ENCODE measurements around the gene ZNF487. TPM values are rescaled to one million over a fixed set of nuclear protein-coding genes. Genes with fewer than 3 reads are reported as not detected.
"Not testable (repeated sequence)": the region's sequence is repeated elsewhere in the genome, so short reads cannot be mapped to it uniquely, and the experiment has no call there.

The ZNF487 gene
- total RNA-seq, 1 experiment from 2014 or later = 6.7 TPM

DNA sequence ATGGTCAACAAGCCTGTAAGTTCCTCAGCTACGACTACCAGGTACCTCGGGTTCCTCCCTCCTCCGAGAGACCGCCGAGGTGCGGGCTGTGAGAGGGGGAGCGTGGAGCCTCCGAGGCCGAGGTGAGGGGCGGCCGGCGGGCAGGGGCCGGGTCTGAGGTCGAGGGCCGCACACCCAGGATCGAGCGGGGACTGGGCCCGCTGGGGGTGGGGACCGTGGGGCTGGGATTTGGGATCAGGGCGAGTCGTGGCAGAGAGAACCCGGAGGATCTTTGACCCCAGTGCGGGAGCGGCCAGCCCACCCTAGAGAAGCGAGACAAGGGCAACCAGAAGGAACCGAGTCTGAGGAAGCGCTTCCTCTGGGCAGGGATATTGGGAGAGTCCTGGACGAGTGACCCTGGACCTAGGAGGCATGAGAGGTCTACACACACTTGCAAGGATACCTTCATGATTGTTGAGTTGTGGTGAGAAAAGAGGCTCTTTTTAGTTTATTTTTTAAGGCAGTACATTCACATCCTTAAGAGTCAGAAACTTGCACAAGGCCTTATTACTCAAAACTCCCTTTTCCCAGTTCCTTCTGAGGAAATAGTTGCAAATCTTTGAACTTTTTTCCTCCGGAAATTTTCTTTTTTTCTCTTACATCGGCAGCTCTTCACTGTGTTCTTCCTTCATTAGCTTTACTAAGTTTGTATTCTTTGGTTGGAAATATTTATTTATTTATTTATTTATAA, 395 bp downstream of the ZNF487 start:
- DNase-seq (ENCODE audit: low read depth) = no peak

DNA sequence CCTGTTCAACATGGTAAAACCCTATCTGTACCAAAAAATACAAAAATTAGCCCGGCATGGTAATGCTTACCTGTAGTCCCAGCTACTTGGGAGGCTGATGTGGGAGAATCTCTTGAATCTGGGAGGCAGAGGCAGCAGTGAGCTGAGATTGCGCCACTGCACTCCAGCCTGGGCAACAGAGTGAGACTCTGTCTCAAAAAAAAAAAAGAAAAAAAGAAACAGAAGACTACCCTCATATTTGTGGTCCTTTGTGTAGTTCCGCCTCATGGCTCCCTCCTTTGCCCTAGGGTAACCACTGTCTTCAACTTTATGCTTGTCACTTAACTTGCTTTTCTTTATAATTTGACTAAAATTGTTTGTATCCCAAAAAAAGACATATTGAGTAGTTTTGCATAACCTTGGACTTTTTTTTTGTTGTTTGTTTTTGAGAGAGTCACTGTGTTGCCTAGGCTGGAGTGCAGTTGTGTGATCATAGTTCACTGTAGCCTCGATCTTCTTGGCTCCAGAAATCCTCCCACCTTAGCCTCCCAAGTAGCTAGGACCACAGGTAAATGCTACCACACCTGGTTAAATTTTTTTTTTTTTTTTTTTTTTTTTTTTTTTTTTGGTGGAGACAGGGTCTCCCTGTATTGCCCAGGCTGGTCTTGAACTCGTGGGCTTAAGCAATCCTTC, 3.7 kb downstream of the ZNF487 start:
- DNase-seq (ENCODE audit: low read depth) = no peak

DNA sequence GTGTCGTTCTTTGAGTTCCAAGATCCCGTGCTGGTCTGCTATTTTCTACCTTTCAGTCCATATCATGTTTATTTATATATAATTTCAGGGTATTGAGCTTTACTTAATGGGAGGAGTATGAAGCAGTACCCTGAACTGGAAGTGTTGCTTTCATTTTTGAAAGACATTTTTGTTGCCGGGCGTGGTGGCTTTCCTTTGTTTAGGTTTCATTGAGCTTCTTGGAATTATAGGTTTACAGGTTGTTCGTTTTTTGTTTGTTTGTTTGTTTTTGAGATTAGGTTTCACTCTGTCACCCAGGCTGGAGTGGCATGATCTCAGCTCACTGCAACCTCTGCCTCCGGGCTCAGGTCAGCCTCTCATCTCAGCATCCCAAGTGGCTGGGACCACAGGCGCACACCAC, 7.4 kb downstream of the ZNF487 start:
- DNase-seq (ENCODE audit: low read depth) = no peak

DNA sequence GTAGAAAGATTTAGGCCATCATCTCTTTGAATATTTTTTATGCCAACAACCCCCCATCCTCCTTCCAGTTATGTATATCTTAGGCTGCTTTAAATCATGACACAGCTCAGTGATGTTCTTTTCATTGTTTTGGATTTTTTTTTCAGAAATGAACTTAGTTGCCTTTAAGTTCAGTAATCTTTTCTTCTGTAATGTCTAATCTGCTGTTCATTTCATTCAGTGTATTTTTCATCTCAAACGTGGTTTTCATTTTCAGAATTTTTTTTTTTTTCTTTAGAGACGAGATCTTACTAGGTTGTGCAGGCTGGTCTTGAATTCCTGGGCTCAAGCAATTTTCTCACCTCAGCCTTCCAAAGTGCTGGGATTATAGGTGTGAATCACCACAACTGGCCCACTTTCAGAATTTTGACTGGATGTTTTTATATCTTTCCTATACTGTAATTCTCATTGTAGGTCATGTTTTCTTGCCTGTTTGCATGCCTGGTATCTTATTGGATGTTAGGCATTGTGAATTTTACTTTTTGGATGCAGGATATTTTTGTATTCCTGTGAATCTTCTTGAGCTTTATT, 8.1 kb downstream of the ZNF487 start:
- no peak for DNase-seq (ENCODE audit: low read depth)

DNA sequence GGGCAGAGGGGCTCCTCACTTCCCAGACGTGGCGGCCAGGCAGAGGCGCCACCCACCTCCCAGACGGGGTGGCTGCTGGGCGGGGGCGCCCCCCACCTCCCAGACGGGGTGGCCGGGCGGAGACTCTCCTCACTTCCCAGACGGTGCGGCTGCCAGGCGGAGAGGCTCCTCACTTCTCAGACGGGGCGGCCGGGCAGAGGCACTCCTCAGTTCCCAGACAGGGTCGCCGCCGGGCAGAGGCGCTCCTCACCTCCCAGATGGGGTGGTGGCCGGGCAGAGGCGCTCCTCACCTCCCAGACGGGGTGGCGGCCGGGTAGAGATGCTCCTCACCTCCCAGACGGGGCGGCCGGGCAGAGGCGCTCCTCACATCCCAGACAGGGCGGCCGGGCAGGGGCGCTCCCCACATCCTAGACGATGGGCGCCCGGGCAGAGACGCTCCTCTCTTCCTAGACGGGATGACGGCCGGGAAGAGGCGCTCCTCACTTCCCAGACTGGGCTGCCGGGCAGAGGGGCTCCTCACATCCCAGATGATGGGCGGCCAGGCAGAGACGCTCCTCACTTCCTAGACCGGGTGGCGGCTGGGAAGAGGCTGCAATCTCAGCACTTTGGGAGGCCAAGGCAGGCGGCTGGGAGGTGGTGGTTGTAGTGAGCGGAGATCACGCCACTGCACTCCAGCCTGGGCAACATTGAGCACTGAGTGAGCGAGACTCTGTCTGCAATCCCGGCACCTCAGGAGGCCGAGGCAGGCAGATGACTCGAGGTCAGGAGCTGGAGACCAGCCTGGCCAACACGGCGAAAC, 9.5 kb downstream of the ZNF487 start:
- DNase-seq (ENCODE audit: low read depth) = not testable (repeated sequence)

DNA sequence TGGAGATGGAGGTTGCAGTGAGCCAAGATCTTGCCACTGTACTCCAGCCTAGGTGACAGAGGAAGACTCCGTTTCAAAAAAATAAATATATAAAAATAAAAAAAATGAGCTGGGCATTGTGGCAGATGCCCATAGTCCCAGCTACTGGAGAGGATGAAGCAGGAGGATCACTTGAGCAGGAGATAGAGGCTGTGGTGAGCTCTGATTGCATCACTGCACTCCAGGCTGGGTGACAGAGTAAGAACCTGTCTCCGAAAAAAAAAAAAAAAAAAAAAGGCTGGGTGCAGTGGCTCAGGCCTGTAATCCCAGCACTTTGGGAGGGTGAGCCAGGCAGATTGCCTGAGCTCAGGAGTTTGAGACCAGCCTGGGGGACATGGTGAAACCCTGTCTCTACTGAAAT, 11.8 kb downstream of the ZNF487 start:
- DNase-seq (ENCODE audit: low read depth) = no peak

DNA sequence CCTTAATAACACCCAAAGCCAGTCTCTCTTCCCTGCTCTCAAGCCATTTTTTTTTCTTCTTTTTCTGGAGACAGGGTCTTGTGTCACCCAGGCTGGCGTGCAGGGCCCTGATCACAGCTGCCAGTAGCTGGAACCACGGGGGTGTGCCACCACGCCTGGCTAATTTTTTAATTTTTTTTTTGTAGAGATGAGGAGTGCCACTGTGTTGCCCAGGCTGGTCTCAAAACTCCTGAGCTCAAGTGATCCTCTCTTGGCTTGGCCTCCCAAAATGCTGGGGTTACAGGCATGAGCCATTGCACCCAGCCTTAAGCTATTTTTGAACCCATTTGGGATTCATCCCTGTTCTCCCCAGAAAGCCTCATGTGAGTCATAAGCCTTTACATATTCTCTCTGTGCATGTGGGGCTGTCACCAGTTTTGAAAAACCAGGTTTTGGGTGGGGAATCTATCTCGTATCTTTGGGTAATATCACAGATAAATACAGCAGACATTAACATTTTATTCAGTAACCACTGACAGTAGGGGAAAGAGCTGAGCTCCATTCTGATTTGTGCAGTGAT, 15.5 kb downstream of the ZNF487 start:
- peak; percentile 11 for DNase-seq (ENCODE audit: low read depth)

DNA sequence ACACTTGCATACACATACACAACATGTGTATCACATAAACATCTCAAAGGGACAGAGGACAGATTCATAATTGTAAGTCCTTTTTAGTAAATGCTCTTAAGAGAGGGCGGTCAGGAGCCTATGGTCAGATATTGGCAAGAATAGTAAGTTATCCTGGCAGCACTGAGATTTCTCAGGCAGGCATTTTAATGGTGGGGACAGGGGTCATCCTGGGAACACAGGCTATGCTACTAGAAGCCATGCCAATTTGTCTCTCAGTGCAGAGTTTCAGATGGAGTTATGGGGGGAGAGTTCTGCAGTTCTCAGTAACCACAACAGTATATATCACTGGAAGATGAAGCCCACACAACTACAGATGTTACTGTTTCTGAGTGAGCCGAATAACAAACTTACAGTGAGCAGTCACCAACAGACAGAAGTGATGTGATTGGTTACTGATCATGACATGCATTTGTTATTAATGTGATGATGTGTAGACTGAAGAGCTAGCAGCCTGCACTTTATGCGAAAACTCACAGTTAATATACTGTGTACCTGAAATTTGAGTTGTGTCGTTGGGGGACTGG, 16.4 kb downstream of the ZNF487 start:
- DNase-seq (ENCODE audit: low read depth) = no peak

DNA sequence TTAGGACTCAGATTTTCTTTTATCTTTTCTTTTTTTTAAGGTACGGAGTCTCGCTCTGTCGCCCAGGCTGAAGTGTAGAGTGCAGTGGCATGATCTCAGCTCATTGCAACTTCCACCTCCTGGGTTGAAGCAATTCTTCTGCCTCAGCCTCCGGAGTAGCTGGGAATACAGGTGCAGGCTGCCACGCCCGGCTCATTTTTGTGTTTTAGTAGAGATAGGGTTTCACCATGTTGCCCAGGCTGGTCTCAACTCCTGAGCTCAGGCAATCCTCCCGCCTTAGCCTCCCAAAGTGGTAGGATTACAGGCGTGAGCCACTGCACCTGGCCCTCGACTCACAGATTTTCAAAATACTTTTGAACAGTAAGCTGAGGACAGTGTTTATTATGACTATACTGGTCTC, 17.1 kb downstream of the ZNF487 start:
- DNase-seq (ENCODE audit: low read depth) = not testable (repeated sequence)

DNA sequence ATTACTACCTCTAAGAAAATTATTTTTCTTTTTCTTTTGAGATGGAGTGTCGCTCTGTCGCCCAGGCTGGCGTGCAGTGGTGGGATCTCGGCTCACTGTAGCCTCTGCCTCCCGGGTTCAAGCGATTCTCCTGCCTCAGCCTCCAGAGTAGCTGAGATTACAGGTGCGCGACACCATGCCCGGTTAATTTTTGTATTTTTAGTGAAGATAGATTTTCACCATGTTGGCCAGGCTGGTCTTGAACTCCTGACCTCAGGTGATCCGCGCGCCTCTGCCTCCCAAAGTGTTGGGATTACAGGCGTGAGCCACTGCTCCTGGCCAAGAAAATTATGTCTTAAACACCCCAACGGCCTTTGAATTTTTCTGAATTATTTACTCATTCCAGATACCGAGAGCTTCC, 19.6 kb downstream of the ZNF487 start:
- DNase-seq (ENCODE audit: low read depth) = not testable (repeated sequence)

DNA sequence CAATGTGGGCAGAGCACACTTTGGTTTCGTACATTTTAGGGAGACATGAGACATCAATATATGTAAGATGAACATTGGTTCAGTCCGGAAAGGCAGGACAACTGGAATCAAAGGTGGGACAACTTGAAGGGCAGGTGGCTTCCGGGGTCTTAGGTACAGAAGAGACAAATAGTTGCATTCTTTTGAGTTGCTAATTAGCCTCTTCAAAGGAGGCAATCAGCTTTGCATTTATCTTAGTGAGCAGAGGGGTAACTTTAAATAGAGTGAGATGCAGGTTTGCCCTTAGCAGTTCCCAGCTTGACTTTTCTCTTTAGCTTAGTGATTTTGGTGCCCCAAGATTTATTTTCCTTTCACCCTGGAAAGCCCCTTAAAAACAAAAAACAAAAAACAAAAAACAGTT, 21.3 kb downstream of the ZNF487 start:
- no peak for DNase-seq (ENCODE audit: low read depth)

DNA sequence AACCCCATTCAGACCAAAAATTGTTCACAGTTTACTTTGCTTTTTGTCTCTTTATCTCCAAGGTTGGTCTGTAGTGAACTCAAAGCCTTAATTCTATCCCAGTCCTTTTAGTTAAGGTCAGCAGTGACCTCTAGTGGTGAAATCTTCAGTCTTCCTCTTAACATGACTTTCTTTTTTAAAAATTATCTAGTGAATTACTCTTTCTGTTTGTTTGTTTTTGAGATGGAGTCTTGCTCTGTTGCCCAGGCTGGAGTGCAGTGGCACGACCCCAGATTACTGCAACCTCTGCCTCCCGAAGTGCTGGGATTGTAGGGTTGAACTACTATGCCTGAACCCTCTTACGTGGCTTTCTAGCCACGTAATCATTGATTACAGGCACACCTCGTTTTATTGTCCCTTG, 25.0 kb downstream of the ZNF487 start:
- DNase-seq (ENCODE audit: low read depth) = peak; percentile 81

DNA sequence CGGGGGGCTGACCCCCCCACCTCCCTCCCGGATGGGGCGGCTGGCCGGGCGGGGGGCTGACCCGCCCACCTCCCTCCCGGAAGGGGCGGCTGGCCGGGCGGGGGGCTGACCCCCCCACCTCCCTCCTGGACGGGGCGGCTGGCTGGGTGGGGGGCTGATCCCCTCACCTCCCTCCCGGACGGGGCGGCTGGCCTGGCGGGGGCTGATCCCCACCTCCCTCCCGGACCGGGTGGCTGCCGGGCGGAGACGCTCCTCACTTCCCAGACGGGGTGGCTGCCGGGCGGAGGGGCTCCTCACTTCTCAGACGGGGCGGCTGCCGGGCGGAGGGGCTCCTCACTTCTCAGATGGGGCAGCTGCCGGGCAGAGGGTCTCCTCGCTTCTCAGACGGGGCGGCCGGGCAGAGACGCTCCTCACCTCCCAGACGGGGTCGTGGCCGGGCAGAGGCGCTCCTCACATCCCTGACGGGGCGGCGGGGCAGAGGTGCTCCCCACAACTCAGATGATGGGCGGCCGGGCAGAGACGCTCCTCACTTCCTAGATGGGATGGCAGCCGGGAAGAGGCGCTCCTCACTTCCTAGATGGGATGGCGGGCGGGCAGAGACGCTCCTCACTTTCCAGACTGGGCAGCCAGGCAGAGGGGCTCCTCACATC, 28.3 kb downstream of the ZNF487 start:
- DNase-seq (ENCODE audit: low read depth) = not testable (repeated sequence)

DNA sequence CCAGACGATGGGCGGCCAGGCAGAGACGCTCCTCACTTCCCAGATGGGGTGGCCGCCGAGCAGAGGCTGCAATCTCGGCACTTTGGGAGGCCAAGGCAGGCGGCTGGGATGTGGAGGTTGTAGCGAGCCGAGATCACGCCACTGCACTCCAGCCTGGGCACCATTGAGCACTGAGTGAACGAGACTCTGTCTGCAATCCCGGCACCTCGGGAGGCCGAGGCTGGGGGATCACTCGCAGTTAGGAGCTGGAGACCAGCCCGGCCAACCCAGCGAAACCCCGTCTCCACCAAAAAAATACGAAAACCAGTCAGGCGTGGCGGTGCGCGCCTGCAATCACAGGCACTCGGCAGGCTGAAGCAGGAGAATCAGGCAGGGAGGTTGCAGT, 28.8 kb downstream of the ZNF487 start:
- DNase-seq (ENCODE audit: low read depth) = not testable (repeated sequence)

DNA sequence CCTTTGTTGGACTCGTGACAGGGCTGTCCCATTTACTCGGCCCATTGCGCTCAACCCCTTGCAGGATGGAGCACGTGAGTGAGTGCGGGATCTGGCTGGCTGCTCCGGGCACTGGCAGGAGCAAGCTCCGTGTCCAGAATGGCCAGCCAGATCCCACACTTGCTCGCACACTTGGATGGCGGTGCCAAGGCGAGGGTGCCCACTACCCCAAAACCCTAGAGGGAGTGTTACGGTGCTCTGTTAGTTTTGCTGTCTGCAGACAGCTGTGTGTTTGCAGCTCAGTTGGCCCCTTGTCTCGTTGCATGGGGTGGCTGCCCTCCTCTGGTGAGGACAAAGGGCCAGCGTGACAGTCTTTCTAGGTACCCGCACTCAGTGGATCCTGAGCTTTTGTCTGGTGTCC, 34.2 kb downstream of the ZNF487 start:
- DNase-seq (ENCODE audit: low read depth) = no peak

DNA sequence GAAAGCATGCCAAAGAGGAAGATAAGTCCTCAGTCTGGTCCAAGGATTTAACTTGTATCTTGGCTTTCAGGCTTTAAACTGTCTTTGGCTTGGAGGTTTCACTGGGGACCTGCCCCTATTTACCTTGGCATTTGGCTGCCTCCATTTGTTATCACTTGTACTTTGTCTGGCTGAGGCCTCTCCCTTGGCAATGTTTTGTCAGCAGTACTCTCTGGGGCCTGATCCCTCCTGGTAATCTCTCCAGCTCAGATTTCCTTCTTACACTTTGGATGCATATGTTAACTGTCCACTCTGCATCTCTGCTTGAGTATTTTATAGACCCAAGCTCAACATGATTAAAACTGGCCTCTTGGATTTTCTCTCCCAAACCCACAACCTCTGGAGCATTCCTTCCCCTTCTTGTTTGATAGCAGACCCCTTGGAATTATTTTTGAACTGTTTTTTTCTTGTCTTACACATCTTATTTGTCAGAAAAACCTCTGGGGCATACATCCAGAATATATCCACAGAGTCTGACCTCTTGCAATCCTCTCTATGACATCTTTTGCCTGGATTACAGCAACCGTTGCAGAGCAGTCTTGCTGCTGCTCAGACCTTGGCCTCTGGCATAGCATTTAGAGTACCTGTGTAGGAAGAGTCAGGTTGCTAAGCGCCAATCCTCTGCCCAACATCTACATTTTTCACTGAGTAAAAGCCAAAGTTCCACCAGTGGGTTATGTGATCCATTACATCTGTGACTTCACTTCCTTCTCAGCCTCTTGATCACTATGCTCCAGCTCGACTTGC, 35.2 kb downstream of the ZNF487 start:
- no peak for DNase-seq (ENCODE audit: low read depth)

DNA sequence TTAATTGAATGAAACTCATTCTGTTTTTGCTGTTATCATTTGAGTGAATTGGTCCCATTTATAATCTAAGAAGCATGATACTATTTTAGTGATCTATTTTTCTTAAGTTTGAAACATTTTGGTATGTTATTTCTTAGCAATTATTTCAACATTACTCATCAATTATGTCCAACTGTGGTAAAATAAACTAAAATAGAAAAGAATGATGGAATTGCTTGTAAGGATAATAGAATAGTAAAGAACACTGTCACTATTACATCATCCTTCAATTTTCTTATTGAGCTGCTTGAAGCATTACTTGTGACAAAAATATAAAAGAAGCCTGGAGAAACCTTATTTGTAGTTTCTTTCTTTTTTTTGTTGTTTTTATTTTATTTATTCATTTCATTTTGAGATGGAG, 42.4 kb downstream of the ZNF487 start:
- DNase-seq (ENCODE audit: low read depth) = peak; percentile 42

DNA sequence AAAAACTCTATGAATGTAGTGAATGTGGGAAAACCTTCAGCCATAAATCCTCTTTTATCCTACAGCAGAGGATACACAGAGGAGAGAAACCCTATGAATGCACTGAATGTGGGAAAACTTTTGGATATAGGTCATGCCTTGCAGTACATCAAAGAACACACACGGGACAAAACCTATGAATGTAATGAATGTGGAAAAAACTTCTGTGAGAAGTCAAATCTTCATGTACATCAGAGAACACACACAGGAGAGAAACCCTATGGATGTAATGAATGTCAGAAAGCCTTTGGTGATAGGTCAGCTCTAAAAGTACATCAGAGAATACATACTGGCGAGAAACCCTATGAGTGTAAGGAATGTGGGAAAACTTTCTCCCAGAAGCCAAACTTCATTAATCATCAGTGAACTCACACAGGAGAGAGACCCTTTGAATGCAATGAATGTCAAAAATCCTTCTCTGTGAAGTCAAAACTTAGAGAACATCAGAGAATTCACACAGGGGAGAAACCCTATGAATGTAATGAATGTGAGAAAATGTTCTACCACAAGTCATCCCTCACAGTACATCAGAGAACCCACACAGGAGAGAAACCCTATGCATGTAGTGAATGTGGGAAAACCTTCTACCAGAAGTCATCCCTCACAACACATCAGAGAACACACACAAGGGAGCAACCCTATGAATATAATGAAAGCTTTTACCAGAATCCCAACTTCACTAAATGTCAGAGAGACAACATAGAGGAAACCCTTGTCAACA, 45.6 kb downstream of the ZNF487 start:
- no peak for DNase-seq (ENCODE audit: low read depth)

DNA sequence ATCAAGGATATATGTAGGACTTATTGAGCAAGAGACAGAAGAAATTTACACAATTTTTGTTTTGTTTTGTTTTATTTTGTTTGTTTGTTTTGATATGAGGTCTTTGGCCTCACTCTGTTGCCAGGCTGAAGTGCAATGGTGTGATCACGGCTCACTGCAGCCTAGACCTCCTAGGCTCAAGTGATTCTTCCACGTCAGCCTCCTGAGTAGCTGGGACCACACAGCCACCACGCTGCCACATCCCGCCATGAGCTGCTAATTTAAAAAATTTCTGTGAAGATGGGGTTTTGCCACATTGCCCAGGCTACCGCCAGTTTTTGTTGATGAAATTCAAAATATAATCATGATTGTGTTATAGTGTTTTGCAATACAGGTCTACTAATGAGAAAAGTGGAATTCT, 54.9 kb downstream of the ZNF487 start:
- no peak for DNase-seq (ENCODE audit: low read depth)

Data from LHCN-M2 (cell line).